ENCODE measurements around the gene DSE. TPM values are rescaled to one million over a fixed set of nuclear protein-coding genes. Genes with fewer than 3 reads are reported as not detected.

The DSE gene
- total RNA-seq, 1 experiment from 2014 or later, result 86.5 TPM

- no peak overlapping the region for H3K4me3 Mint-ChIP-seq (ENCODE audit: unreplicated experiment)
- H3K36me3 Mint-ChIP-seq (ENCODE audit: insufficient read depth, unreplicated experiment), result no peaks in the 10 kb centered on the region
- ChIA-PET CTCF (no interaction called here), POLR2A (interaction anchor here (0.8 kb wide), 1 partner anchor 48 kb away, joined by 3 read pairs; no protein-coding TSS in a partner anchor)
- no TSS peak for BruUV-seq (replicated peaks)
- no peaks in the 10 kb centered on the region for H3K9me3 Mint-ChIP-seq (ENCODE audit: unreplicated experiment)
- intact Hi-C loops (cut with micrococcal nuclease), result no loop called here
- H3K4me1 Mint-ChIP-seq (ENCODE audit: insufficient read depth, unreplicated experiment), result peaks cover 6% of the 10 kb centered on the region
- H3K27ac Mint-ChIP-seq (ENCODE audit: low read depth, unreplicated experiment), result no peak overlapping the region
- no peaks in the 10 kb centered on the region for H3K27me3 Mint-ChIP-seq (ENCODE audit: insufficient read depth, unreplicated experiment)
- no peak for TF ChIP-seq CTCF (IDR thresholded peaks at IDR 0.05; ENCODE audit: unreplicated experiment)
- DNase-seq (ENCODE audit: unreplicated experiment), result no peak
These were observed 43.8 kb upstream of the DSE start for GRCh38 chr6:116326996-116327395.

- Mint-ChIP-seq H3K4me3 (ENCODE audit: unreplicated experiment) (no peak overlapping the region), H3K9me3 (ENCODE audit: unreplicated experiment) (no peaks in the 10 kb centered on the region), H3K36me3 (ENCODE audit: insufficient read depth, unreplicated experiment) (no peaks in the 10 kb centered on the region), H3K27ac (ENCODE audit: low read depth, unreplicated experiment) (no peak overlapping the region), H3K27me3 (ENCODE audit: insufficient read depth, unreplicated experiment) (no peaks in the 10 kb centered on the region), H3K4me1 (ENCODE audit: insufficient read depth, unreplicated experiment) (peaks cover 6% of the 10 kb centered on the region)
- POLR2A ChIA-PET, result no interaction called here
- intact Hi-C loops (cut with micrococcal nuclease), result no loop called here
- no peak for DNase-seq (ENCODE audit: unreplicated experiment)
- TF ChIP-seq CTCF (IDR thresholded peaks at IDR 0.05; ENCODE audit: unreplicated experiment), result no peak
- no TSS peak for BruUV-seq (replicated peaks)
- CTCF ChIA-PET, result interaction anchor here (0.6 kb wide), 1 partner anchor 296 kb away, joined by 3 read pairs; no protein-coding TSS in a partner anchor
These were observed 42.8 kb upstream of the DSE start for GRCh38 chr6:116327803-116328527.

GRCh38 chr6:116328528-116328903, 42.2 kb upstream of the DSE start:
- POLR2A ChIA-PET, result no interaction called here
- BruUV-seq (replicated peaks), result no TSS peak
- H3K27me3 Mint-ChIP-seq (ENCODE audit: insufficient read depth, unreplicated experiment), result no peaks in the 10 kb centered on the region
- H3K27ac Mint-ChIP-seq (ENCODE audit: low read depth, unreplicated experiment), result no peak overlapping the region
- H3K9me3 Mint-ChIP-seq (ENCODE audit: unreplicated experiment), result no peaks in the 10 kb centered on the region
- no peak overlapping the region for H3K4me3 Mint-ChIP-seq (ENCODE audit: unreplicated experiment)
- no peaks in the 10 kb centered on the region for H3K36me3 Mint-ChIP-seq (ENCODE audit: insufficient read depth, unreplicated experiment)
- CTCF ChIA-PET, result no interaction called here
- DNase-seq (ENCODE audit: unreplicated experiment), result no peak
- intact Hi-C loops (cut with micrococcal nuclease), result no loop called here
- no peak for TF ChIP-seq CTCF (IDR thresholded peaks at IDR 0.05; ENCODE audit: unreplicated experiment)
- peaks cover 6% of the 10 kb centered on the region for H3K4me1 Mint-ChIP-seq (ENCODE audit: insufficient read depth, unreplicated experiment)

GRCh38 chr6:116329156-116329555, 41.6 kb upstream of the DSE start:
- H3K27me3 Mint-ChIP-seq (ENCODE audit: insufficient read depth, unreplicated experiment), result no peaks in the 10 kb centered on the region
- no peak overlapping the region for H3K4me3 Mint-ChIP-seq (ENCODE audit: unreplicated experiment)
- ChIA-PET POLR2A (interaction anchor here (1.8 kb wide), 1 partner anchor 23 kb away, joined by 12 read pairs; no protein-coding TSS in a partner anchor), CTCF (interaction anchor here (1.4 kb wide), 1 partner anchor 73 kb away, joined by 3 read pairs; no protein-coding TSS in a partner anchor)
- H3K27ac Mint-ChIP-seq (ENCODE audit: low read depth, unreplicated experiment), result no peak overlapping the region
- no TSS peak for BruUV-seq (replicated peaks)
- H3K4me1 Mint-ChIP-seq (ENCODE audit: insufficient read depth, unreplicated experiment), result peaks cover 6% of the 10 kb centered on the region
- H3K36me3 Mint-ChIP-seq (ENCODE audit: insufficient read depth, unreplicated experiment), result no peaks in the 10 kb centered on the region
- no peak for TF ChIP-seq CTCF (IDR thresholded peaks at IDR 0.05; ENCODE audit: unreplicated experiment)
- H3K9me3 Mint-ChIP-seq (ENCODE audit: unreplicated experiment), result no peaks in the 10 kb centered on the region
- intact Hi-C loops (cut with micrococcal nuclease), result no loop called here
- no peak for DNase-seq (ENCODE audit: unreplicated experiment)

Measured in MCF 10A (cell line).